HG02678 (cell line): ENCODE results near the gene ZSWIM6.

Experiments
- ATAC-seq: cut with Tn5 transposase; IDR thresholded peaks from one replicate; pipeline ENCODE4 v1.9.1; 2021; ENCODE audit warnings: mild to moderate bottlenecking, moderate library complexity; ENCODE audit not compliant: unreplicated experiment

The ZSWIM6 gene

DNA sequence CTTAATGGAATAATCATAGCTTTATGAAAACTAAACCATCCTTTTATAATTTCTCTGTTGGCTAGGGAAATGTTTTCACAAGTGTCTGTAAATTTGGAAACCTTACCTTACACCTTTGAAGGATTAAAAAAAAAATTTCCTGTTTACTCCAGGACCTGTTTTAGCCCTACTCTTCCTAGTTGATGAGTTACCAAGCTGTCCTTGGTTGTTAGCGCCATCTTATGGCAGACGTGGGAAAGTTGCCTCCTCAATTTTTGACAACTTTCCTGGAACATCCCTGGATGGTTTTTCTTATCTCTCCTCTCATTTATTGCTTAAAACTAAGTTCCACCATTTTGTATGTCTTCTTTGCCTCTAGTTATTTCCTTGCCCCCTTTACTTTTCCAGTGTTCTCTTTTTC is 25.7 kb downstream of the ZSWIM6 start:
- ATAC-seq, result no peak

DNA sequence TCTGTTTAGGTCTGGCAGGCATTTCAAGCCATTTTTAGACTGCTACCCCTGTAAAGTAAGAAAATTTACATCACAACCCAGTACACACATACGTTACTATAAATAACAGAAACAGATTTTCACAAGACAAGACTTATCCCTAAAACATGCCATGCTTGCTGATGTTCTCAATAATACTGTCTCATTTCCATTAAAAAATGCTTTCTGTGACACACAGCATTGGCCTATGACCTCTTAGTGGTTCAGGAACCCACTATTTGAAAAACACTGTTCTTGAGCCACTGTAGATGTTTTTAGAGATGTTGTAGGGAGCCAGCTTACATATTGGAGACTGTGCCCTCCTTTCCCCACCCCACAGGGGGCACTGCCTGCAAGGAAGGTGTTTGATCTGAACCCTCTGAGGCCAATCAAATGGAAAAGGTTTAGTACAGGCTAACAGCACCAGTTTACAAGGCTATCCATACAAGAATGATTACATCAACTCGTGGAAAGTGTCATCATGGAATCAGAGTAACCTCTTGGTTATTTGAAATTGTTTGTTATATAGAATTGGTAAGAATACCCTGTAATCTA is 30.8 kb downstream of the ZSWIM6 start:
- no peak for ATAC-seq

DNA sequence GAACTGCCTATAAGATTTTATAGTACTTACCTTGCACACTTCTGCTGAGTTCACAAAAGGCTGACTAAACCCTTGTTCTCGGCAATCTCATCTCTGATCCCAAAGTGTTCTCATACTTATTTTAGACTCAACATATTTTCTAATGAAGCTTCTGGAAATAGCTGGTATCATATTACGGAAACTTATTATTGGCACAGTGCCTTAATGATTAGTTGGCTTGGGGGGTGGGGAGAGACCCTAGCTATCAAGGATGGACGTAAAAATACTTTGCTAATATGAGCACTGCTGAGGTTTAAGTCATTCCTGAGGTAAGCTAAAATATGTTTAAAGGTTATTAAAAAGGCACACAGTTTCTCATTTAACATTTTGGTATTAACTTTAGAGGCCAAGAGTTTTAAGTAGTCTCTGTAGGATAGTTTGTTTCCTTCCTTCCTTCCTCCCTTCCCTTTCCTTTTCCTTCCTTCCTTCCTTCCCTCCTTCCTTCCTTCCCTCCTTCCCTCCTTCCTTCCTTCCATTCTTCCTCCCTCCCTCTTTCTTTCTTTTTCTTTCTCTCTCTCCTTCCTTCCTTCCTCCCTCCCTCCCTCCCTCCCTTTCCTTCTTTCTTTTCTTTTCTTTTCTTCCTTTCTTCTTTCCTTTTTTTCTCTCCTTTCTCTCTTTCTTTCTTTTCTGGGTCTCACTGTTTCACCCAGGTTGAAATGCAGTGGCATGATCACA is 31.5 kb downstream of the ZSWIM6 start:
- ATAC-seq, result no peak

DNA sequence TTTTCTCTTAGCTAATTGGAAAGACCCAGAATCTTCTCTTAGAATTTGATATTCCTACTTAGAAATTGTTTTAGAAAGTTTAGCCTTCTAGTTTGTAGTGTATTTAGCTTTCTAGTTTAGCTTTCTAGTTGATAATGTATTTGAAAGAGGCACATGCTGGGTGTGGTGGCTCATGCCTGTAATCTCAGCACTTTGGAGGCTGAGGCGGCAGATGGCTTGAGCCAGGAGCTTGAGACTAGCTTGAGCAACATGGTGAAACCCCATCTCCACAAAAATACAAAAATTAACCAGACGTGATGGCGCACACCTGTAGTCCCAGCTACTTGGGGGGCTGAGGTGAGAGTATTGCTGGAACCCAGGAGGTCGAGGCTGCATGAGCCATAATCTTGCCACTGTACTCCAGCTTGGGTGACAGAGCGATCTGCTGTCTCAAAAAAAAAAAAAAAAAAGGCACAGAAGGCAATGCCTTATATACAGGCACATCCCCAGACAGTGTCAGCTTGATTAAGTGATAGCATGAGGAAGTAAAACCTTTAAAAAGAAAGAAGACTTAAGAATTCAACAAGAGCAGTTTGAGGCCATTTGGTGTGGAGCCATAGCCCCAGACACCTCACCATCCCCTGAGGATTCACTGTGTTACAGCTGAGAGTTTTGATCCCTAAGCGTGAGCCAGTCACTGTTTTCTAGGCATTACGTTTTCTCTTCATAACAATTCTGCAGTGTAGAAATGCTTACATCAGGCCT is 34.6 kb downstream of the ZSWIM6 start:
- no peak for ATAC-seq

DNA sequence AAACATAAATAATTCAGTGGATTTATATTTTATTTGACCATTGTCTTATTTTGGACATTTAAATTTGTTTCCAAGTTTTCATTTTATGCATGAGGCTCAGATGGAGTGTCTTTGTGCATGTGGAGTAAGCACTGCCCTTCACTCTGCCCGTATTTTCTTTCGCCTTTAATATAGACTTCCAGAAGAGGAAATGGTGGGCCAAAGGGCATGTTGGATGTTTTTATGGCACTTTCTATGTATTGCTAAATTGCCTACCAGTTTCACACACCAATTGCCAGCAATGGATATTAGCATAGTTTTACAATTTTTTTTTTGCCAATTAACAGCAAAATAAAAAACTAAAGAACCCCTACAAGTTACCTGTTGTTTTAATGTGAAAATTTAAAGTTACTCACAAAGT is 38.4 kb downstream of the ZSWIM6 start:
- no peak for ATAC-seq

DNA sequence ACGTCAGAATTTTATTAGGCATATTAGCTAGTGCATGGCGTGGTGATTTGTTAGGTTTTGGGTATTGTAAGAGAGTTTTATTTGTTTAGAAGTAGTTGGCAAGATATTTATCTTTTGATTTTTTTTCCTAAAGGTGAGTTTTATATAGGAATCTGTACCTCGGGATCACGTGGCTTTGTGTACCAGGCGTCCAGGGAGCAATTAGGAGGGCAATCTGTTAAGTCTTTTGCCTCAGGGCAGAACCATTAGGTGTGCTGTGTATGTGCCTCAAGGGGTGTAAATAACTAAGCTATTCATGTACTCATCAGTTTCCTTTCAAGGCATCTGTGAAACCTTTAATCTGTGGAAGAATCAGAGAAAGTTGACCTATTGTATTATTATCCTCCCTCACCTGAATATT is 39.4 kb downstream of the ZSWIM6 start:
- ATAC-seq, result no peak

DNA sequence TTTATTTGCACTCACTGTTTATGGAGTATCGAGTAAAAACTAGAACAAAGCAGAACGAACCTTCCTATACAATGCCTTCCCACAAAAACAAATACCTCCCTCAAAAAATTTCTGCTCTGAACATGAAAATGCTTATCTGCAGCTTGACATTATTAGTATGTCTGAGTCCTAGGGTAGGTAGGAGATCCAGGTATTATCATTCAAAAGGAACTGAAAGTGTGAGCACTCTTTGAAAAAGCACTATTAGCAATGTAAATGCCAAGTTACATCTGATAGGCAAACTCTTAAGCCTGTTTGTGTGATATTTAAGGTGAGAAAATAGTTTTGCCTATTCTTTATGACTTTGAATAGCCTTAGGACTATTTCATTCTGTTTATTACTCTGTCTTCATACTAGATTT is 47.6 kb downstream of the ZSWIM6 start:
- ATAC-seq, result no peak

DNA sequence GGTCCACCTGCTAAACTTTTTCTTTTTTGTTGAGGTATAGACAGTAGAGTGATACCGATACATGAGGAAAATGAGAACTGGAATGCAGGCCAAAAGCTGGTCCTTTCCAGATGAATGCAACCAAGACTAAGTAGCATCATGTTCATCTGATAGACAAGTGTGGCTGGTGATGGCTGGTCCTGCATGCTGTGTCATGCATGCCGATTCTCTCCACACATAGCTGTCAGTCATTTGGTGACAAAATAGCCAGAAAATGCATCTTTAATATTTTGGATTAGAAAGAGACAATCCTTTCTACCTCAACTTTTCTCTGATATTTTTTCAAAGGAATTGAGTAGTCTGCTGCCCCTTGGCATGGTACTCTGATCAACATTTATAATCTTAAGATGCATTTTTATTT is 49.9 kb downstream of the ZSWIM6 start:
- no peak for ATAC-seq

DNA sequence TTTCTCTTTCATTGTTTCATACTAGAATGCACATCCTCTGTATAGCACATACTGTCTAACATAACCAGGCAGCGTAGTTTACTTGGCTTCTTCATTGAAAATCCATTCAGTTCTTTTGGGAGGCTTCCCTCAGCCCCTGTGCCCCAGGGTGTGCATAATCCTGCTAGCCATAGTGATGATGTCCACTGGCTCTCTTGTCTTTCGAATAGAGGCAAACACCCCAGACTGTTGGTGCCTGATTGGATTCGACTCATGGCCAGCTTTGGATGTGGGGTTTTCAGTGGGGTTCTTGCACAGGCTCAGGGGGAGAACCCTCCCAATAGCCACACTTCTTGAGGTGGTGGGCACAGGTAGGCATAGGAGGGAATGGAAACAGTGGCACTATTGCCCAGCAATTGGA is 53.6 kb downstream of the ZSWIM6 start:
- no peak for ATAC-seq

DNA sequence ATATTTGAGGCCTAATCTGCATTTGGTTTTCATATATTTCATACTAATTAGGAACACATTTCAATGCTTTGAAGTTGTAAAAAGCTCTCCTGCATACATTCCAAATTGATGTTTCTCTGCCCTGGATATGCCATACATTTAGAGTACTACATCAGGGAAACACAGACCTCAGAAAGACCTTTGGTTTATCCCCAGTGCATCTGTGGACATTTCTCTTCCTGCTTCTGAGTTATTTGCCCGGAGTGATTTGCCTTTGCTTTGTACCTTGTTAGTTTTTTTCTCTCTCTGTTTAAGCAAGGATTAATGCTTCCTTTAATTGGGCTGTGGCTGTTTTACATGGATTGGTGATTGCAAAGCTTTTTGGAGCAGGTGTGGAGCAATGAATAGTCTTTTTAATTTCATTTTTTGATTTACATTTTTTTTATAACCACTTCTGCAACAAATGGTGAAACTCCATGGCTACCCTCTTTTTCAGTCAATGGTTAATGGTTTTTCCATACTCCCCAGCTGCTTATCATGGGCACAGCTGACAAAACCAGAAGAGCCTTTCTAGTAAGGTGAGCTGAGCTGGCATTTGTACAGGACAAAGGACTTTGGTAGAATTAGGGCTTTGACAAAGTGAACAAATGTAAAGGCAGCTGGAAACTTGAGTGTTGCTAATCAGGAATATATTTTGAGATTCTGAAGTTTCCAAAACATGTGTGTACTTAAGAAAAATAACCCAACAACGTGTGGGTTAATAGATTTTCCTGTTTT is 54.2 kb downstream of the ZSWIM6 start:
- no peak for ATAC-seq

DNA sequence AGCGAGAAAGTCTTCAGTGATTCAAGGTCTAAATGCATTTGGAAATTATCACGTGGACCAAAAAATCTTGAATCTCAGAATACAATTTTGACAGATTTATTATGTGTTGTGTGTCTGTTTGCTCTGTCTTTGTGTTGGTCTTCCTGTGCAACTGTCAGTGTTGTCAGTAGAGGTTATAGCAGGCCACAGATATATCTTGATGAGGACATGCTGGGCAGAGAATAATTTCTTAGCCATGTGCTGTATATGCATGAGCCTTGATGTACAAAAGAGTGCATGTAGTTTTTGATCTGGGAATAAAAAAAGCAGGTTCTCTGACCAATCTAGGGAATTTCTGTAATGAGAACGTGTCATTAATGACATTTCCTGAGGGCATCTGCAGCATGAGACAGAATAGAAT is 57.6 kb downstream of the ZSWIM6 start:
- ATAC-seq, result no peak

DNA sequence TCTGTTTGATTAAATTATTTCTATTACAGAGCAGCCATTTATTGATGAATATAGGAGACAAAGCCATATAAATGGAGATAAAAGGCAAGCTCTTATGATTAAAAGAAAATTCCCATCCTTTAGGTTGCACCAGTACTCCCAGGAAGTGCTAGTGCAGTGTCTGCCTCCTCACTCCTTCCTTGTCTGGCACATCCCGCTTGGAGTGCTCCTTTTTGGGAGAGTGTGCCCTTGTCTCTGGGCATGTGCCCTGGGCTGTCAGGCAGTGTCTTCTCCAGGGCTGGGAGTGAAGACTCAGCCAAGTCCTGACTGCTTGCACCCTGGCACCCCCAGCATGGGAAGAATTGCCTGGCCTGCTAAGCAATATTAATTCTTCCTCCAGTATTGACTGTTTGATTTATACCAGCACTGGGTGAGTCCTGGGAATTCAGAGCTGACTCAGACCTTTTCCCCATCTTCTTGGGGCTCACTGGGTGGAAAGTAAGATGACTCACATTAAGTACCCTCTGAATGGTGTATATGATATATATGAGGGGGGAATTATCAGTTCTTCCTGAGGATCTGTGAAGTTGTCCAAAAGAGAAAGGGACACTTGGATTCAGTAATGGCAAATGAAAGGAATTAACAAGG is 62.1 kb downstream of the ZSWIM6 start:
- ATAC-seq, result no peak

DNA sequence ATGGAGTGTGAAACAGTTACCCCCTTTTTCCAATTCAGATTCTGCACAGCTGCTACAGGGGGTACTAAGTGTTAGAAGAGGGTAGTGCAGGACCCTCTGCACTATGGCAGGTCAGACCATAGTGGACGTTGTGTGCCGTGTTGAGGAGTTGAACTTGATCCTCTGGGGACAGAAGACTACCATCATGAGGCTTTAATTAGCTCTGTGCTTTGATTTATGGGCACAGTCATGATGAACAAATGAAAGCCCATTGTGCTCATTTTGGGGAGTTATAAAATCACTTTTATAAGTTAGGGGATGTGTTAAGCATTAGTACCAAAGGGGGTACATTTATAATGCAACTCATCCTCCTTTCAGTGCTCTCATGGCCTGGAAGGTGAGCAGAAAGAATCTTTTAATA is 62.7 kb downstream of the ZSWIM6 start:
- ATAC-seq, result no peak

DNA sequence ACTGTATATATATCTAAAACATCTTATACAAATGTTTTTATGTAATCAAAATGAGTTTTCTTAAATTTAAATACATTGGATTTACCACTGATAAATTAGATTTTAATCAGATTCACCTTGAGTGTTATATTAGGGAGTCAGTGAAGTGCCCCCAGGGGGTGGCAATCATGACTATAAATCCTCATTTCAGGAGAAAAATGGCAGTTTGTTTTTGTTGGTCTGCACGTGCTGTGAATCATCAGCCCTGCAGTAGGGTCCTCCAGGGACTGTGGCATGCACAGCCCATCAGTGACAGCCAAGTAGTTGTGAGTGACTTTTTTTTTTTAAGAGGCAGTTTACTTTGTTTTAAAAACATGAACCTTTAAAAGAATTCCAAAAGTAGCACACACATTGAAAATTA is 65.2 kb downstream of the ZSWIM6 start:
- no peak for ATAC-seq

DNA sequence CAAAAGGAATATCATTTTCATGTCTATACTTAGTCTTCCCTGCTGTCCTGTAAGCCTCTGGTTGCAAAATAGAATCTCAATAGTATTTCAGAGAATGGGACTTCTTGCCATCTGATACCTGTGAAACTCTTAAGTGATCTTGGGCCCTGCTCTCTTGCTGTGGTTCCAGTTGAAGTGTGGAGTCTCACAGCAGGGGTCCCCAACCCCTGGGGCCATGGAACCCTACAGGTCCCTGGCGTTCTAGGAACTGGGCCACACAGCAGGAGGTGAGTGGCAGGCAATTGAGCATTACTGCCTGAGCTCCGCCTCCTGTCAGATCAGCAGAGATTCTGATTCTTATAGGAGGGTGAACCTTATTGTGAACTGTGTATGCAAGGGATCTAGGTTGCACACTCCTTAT is 65.9 kb downstream of the ZSWIM6 start:
- ATAC-seq, result no peak

DNA sequence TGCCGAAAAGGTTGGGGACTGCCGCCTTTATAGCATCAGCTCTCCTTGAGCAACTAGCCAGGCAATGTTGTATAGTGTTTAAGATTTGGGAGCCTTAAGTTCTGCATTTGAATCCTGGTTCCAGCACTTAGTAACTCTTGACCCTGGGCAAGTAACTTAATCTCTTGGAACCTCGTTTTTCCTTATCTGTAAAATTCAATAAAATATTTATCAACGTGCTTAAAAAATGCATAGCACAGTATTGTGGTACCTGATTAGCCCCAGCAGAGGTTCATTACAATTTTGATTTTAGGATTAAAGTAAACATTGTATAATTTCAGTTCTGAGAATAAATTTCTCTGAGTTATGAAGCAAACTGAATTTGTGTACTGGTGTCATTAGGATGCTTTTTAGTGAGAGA is 66.4 kb downstream of the ZSWIM6 start:
- no peak for ATAC-seq

DNA sequence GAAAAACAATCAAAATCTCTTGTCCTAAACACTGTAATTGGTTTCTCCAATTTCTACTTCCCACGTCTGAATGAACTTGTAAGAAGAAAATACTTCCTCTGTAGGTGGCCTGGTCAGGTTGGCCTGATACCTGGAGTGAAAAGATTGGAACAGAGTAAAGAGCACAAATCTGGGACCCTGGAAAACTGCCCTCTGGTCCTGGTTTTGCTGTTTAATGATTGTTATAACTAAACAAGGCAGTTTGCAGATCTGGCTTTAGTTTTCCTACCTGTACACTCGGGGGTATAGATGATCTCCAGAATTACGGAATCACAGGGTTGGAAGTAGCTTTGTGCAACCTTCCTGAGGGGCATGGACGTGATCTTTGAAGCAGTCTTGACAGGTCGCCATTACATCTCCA is 67.6 kb downstream of the ZSWIM6 start:
- no peak for ATAC-seq

DNA sequence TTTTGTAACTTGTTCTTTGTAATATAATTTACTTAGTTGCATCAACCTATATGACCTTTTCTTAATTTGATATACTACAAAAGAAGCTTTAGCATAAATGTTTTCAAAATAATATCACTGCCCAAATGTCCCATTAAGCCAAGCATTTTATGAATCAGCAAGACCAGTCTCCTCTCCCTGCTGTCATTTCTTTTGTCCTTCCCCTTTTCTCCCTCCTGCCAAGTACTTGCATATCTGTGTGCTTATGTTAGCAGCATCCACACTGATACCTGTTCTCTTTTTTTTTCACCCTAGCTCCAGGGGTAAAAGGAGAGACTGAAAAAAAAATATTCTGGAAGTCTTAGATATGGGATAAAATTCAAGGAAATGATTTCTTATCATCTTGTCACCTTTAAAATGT is 69.7 kb downstream of the ZSWIM6 start:
- no peak for ATAC-seq

DNA sequence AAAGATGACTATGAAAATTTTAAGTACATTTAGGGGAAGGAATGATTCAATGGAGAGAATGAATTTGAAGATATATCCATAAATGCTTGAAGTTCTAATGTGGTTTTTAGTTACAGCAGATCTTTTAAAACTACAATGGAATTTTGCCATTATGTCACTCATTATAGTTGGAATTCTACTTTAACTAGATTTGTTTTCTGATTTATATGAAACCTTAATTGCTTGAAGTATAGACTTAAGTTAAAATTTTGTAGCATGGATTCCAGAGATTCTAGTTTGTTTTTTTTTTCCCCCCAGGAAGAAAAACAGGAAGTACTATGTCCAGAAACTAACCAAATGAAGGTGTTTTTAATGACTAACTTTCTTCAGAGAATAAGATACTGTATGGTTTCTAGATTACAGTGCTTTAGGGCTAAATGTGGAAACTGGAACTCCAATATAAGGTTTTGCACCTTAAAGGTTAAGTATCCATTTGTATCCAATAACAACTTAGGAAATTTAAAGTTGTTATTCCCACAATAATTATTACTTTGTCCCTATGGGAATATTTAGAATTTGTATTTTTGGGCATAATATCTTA is 70.3 kb downstream of the ZSWIM6 start:
- ATAC-seq, result no peak

DNA sequence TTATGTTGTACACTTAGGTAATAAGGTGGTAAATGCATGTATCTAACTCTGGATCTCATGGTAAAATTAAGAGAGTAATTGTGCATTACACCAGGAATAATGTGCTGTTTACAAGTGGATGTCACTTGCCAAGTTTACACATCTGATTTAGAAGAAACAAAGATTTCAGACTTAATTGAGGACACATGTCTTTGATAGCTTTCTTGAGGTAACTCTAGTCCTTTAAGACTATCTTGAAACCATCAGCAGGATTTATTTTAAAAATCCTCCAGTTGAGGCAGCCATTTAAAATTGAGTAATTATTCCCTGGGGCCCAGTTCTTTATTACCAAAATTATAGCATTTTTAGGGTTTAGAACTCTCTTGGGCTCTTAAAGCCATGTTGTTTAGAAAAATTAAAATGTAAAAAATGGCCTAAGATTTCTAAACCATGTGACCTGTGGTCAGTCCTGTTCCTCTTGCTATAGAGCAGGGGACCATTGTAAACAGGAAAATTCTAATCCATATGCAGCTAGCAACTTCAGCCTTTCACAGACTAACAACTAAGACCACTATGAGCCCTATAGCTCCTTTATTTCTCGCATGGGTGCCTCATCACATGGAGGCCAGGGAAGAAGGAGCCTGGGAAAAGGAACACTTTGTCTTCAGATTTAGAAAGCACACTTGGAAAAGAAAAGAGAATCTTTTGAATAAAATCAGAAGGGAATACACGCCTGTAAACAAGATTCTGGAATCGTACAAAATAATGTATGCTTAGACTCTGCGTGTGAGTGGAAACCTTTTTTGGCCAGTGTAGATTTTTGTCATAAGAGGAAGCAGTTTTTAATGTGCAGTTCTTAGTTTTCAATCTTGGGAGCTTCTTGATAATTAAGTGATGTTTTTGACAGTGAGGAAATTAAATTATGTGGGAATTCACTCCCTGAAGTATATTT is 71.2 kb downstream of the ZSWIM6 start:
- ATAC-seq, result no peak
